Measurements from ENCODE around the gene SMIM11.
"Not testable (repeated sequence)": the region's sequence is repeated elsewhere in the genome, so short reads cannot be mapped to it uniquely, and the experiment has no call there.

- not testable (repeated sequence) for TF ChIP-seq REST (IDR thresholded peaks at IDR 0.05; ENCODE audit: insufficient replicate concordance, low read depth); CTCF (IDR thresholded peaks at IDR 0.05; ENCODE audit: insufficient read depth, low read length); POLR2AphosphoS5 (IDR thresholded peaks at IDR 0.05; ENCODE audit: low read depth); SPI1 (IDR thresholded peaks at IDR 0.05; ENCODE audit: borderline replicate concordance, low read depth); GABPA (IDR thresholded peaks at IDR 0.05; ENCODE audit: low read depth)
These were observed 30.4 kb downstream of the SMIM11 start for GRCh38 chr21:34405686-34406085.

Measured in HL-60 (cell line).